ENCODE results near the gene PIEZO1.
A peak's percentile ranks its signal among the peaks of the same experiment; 100 is the strongest.

PIEZO1 gene

GRCh38 chr16:88721815-88722755 is 62.9 kb downstream of the PIEZO1 start:
- DNase-seq (ENCODE audit: low spot score) = no peak

GRCh38 chr16:88721236-88721635 is 63.8 kb downstream of the PIEZO1 start:
- DNase-seq (ENCODE audit: low spot score) = no peak

GRCh38 chr16:88720396-88720970 is 64.5 kb downstream of the PIEZO1 start:
- DNase-seq (ENCODE audit: low spot score) = no peak

GRCh38 chr16:88719933-88720296 is 65.1 kb downstream of the PIEZO1 start:
- DNase-seq (ENCODE audit: low spot score) = no peak

- no peak for DNase-seq (ENCODE audit: low spot score)
Observed at GRCh38 chr16:88719267-88719932, 65.6 kb downstream of the PIEZO1 start.

GRCh38 chr16:88718178-88718577 is 66.8 kb downstream of the PIEZO1 start:
- no peak for DNase-seq (ENCODE audit: low spot score)

GRCh38 chr16:88716601-88717001 is 68.4 kb downstream of the PIEZO1 start:
- no peak for DNase-seq (ENCODE audit: low spot score)

GRCh38 chr16:88716201-88716600 is 68.8 kb downstream of the PIEZO1 start:
- no peak for DNase-seq (ENCODE audit: low spot score)

GRCh38 chr16:88715312-88716190 is 69.5 kb downstream of the PIEZO1 start:
- no peak for DNase-seq (ENCODE audit: low spot score)

- DNase-seq (ENCODE audit: low spot score) = no peak
Observed at GRCh38 chr16:88714420-88715302, 70.4 kb downstream of the PIEZO1 start.

GRCh38 chr16:88713568-88714419 is 71.2 kb downstream of the PIEZO1 start:
- DNase-seq (ENCODE audit: low spot score) = no peak

GRCh38 chr16:88713054-88713453 is 72.0 kb downstream of the PIEZO1 start:
- DNase-seq (ENCODE audit: low spot score) = no peak

- DNase-seq (ENCODE audit: low spot score) = no peak
Observed at GRCh38 chr16:88712362-88712979, 72.5 kb downstream of the PIEZO1 start.

- DNase-seq (ENCODE audit: low spot score) = no peak
Observed at GRCh38 chr16:88711750-88712340, 73.2 kb downstream of the PIEZO1 start.

GRCh38 chr16:88710556-88710955 is 74.5 kb downstream of the PIEZO1 start:
- no peak for DNase-seq (ENCODE audit: low spot score)

- DNase-seq (ENCODE audit: low spot score) = no peak
Observed at GRCh38 chr16:88706965-88707826, 77.8 kb downstream of the PIEZO1 start.

- DNase-seq (ENCODE audit: low spot score) = peak; percentile 93
Observed at GRCh38 chr16:88706229-88706964, 78.6 kb downstream of the PIEZO1 start, which contains the start of the genes CTU2 and RNF166. CTU2 (plus strand) TSS chr16:88706503; CDS start chr16:88706531, 28 bp downstream. RNF166 (minus strand) TSS chr16:88706408; CDS start chr16:88706325, 83 bp downstream.

All from left forelimb (tissue), 1 donor.